ENCODE data around the gene TOB1. TPM values are rescaled to one million over a fixed set of nuclear protein-coding genes. Genes with fewer than 3 reads are reported as not detected.

The TOB1 gene, protein sequence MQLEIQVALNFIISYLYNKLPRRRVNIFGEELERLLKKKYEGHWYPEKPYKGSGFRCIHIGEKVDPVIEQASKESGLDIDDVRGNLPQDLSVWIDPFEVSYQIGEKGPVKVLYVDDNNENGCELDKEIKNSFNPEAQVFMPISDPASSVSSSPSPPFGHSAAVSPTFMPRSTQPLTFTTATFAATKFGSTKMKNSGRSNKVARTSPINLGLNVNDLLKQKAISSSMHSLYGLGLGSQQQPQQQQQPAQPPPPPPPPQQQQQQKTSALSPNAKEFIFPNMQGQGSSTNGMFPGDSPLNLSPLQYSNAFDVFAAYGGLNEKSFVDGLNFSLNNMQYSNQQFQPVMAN
- 10 to 100 TPM; 29.4 to 31.0 (median 30.9) TPM for total RNA-seq

DNA sequence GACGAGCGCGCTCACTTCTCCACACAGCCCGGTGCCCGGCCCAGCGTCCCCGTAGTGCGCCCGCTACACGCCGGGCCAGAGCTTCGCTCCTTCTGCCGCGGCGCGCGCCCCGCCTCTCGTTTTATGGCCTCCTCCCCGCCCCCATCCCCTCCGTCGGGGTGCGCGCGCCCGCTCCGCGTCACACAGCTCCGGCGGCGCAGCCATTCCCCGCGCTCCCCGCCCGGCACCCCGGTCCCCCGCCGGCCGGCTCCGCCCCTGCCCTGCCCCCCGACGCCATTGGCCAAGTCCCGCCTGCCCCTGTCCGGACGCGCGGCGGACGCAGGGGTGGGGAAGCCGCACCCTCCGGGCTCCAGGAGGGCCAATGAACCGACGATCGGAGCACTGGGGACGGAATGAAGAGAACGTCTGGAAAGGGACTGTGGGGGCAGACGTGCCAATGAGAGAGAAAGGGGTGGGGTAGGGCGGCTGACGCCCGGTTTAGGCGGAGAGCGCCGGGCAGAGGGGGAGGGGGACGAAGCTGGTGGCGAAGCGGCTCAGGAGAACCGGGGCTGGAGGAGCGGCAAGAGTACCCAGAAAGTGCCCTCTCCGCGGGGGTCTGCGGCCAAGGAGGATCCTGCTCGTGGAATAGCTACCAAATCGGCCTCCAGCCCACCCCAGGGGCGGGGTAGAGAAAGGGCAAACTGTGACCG, at the start of gene TOB1:
Gene TOB1, minus strand, starts transcription at position 94 of the 689 bp plus-strand sequence. CDS start 2,337 bp downstream, outside the sequence.
- DNase-seq: peak; percentile 95
- H3K4me1 Mint-ChIP-seq (ENCODE audit: low read depth): peaks cover 56% of the 10 kb centered on the region
- H3K9me3 Mint-ChIP-seq: no peaks in the 10 kb centered on the region
- ATAC-seq: peak; percentile 79 to 82
- peak within 1 kb of the TSS; percentile 100 for H3K4me3 Mint-ChIP-seq
- H3K27me3 Mint-ChIP-seq (ENCODE audit: low read depth): no peaks in the 10 kb centered on the region
- H3K36me3 Mint-ChIP-seq (ENCODE audit: insufficient read depth): peaks cover 12% of the 10 kb centered on the region

DNA sequence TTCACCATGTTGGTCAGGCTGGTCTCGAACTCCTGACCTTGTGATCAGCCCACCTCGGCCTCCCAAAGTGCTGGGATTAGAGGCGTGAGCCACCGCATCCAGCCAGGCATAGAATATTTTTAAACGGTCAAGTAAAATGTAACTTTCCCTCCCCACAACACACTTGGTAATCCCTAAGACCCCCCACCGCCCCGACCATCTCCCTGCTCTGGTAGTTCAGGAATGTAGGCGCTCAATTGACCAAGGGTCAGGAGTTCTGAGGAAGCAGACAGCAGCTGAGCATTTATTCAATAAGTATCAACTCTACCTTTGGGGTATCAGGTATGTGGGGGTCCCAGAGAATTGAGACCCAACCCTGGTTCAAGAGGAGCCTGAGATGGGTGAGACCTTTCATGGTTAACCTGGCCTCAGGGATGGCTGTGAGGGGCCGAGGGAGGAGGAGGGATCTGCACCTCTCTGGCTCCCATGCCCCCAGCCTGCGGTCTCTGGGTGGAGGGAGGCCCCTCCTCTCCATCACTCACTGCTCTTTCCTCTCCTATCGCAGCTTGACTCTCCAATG, 48.4 kb upstream of the TOB1 start:
- Mint-ChIP-seq H3K4me3 (no peak overlapping the region), H3K4me1 (ENCODE audit: low read depth) (peaks cover 70% of the 10 kb centered on the region), H3K36me3 (ENCODE audit: insufficient read depth) (no peaks in the 10 kb centered on the region), H3K27me3 (ENCODE audit: low read depth) (no peaks in the 10 kb centered on the region), H3K9me3 (no peaks in the 10 kb centered on the region)
- DNase-seq (no peak), ATAC-seq (no peak)

DNA sequence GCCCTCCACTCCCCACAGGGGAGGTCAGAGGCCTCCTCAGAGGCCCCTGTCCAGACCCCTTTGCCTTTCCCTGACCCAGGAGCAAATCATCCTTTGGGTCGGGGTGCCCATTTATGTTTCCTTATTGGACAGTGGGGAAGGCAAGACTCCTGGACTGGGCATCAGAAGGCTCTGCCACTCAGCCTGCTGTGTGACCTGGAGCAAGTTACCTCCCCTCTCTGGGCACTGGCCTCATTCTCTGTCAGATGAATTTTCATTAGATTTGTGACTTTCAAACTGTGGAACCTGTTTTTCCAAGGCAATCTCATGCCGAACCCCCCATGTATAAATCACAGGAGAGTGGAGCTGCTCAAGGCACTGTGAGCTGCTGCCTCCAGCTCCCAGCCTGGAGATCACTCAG, 47.0 kb upstream of the TOB1 start:
- no peaks in the 10 kb centered on the region for H3K36me3 Mint-ChIP-seq (ENCODE audit: insufficient read depth)

DNA sequence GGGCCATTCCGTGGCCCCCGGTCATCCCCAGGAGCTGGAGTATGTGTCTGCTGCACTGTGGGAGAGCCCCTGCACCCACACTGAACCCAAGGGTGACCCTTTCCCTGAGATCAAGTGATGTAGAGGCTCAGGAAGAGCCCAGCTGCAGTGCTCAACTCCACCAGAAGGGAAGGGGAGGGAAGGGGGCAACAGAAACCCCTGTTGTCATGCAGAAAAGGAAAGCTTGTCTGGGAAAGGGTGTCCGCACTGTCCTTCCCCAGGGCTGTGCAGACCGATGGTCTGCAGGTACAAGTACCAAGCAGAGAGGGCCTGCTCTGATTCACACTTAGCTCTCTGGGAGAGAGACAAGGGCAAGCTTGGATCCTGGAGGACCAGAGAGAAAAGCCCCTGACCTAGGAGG, 45.7 kb upstream of the TOB1 start:
- Mint-ChIP-seq H3K36me3 (ENCODE audit: insufficient read depth) (no peaks in the 10 kb centered on the region), H3K27me3 (ENCODE audit: low read depth) (no peaks in the 10 kb centered on the region), H3K4me3 (no peak overlapping the region), H3K9me3 (no peaks in the 10 kb centered on the region), H3K4me1 (ENCODE audit: low read depth) (peaks cover 75% of the 10 kb centered on the region)
- DNase-seq (no peak), ATAC-seq (no peak)

More for the DNA sequence above, 47.0 kb upstream of the TOB1 start:
- Mint-ChIP-seq H3K4me3 (no peak overlapping the region), H3K27me3 (ENCODE audit: low read depth) (no peaks in the 10 kb centered on the region), H3K9me3 (no peaks in the 10 kb centered on the region), H3K4me1 (ENCODE audit: low read depth) (peaks cover 72% of the 10 kb centered on the region)
- no peak for ATAC-seq
- DNase-seq: no peak

DNA sequence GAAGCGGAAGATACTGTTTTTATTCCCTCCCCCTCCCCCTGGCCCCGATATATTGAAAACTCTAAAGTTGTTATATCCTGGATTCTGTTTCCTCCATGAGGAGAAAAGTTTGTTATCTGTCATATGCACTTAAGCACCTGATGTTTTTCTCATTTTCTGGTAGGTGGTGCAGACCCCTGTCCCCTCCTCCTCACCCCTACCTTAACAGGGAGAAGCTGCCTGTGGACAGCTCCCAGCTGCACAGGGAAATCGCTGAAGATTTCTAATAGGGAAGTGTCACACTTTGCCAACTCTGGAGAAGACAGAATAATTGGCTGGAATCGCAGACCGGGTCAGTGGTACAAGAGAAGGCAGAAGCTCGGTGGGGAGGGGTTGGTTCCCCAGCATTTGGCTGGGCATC, 45.3 kb upstream of the TOB1 start:
- no peak overlapping the region for H3K4me3 Mint-ChIP-seq
- DNase-seq: no peak
- no peaks in the 10 kb centered on the region for H3K27me3 Mint-ChIP-seq (ENCODE audit: low read depth)
- ATAC-seq: no peak
- H3K36me3 Mint-ChIP-seq (ENCODE audit: insufficient read depth): no peaks in the 10 kb centered on the region
- peaks cover 72% of the 10 kb centered on the region for H3K4me1 Mint-ChIP-seq (ENCODE audit: low read depth)
- H3K9me3 Mint-ChIP-seq: no peaks in the 10 kb centered on the region

DNA sequence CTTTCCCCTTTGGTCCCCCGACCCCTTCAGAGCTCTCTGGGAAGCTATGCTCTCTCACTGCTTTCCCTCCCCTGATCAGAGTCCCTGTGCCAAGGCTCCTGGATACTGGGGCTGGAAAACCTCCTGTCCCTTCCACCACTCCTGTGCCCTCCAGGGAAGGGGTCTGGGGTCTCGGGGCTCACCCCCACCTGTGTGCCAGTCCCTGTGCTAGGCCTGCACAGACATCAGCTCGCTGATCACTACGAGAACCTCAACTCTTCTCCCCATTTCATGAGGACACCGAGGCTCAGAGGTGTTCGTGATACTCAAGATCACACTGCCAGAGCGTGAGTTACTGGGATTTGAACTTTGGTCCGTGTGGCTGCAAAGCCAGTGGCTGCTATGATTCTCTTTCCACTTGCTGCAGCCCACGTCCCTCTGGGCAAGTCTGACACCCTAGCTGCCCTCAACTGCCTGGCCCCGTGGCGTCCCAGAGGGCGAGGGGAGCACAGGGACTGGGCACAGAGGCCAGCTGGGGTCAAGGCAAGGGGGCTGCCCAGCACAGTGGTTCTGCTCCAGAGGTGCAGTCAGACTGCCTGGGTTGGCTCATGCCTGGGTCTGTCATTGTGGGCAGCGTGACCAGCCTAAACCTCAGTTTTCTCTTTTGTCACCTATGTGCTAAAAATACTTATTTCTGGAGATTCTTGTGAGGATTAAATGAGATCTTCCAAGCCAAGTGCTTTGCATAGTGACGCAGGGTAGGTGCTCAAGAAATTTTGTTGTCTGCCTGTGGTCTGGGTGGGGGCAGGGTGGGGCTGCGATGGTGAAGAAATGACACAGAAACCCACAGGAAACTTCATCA, 43.8 kb upstream of the TOB1 start:
- Mint-ChIP-seq H3K9me3 (no peaks in the 10 kb centered on the region), H3K4me3 (no peak overlapping the region), H3K36me3 (ENCODE audit: insufficient read depth) (no peaks in the 10 kb centered on the region), H3K27me3 (ENCODE audit: low read depth) (no peaks in the 10 kb centered on the region), H3K4me1 (ENCODE audit: low read depth) (peaks cover 70% of the 10 kb centered on the region)
- ATAC-seq: peak; percentile 92 to 93
- peak; percentile 57 for DNase-seq

DNA sequence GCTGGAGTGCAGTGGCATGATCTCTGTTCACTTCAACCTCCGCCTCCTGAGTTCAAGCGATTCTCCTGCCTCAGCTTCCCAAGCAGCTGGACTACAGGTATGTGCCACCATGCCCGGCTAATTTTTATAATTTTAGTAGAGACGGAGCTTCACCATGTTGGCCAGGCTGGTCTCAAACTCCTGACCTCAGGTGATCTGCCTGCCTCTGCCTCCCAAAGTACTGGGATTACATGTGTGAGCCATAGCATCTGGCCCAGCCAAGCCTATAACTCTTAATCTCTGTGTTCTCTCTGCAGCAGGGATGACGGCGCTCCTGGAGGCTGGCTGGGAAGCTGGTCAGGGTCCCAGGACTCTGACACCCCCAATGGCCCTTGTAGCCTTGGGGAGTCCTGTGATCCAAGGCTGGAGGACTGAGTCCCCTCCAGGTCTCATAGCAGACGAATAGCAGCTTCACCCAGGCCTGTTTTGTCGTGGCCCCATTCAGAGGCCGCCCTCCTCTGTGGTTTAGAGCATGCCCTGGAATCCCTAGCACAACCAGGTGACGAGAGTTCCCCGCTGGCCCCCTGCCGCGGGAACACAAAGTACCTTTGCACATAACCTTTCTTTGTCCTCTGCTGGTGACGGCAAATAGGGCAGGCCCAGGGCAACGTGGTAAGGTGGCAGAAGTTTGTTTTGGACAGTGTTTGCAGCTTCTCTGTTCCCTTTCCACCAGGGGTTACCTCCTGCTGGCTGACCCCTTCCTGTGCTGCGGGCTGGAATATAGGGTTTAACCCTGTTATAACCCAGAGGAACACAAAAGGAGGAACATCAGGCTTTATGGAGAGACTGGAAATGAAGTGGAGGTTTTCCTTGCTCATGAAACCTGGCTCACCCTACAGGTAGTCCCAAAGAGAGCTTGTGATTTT, 43.0 kb upstream of the TOB1 start:
- DNase-seq (peak; percentile 29), ATAC-seq (no peak)
- Mint-ChIP-seq H3K9me3 (no peaks in the 10 kb centered on the region), H3K27me3 (ENCODE audit: low read depth) (no peaks in the 10 kb centered on the region), H3K4me1 (ENCODE audit: low read depth) (peaks cover 67% of the 10 kb centered on the region), H3K4me3 (no peak overlapping the region), H3K36me3 (ENCODE audit: insufficient read depth) (no peaks in the 10 kb centered on the region)

DNA sequence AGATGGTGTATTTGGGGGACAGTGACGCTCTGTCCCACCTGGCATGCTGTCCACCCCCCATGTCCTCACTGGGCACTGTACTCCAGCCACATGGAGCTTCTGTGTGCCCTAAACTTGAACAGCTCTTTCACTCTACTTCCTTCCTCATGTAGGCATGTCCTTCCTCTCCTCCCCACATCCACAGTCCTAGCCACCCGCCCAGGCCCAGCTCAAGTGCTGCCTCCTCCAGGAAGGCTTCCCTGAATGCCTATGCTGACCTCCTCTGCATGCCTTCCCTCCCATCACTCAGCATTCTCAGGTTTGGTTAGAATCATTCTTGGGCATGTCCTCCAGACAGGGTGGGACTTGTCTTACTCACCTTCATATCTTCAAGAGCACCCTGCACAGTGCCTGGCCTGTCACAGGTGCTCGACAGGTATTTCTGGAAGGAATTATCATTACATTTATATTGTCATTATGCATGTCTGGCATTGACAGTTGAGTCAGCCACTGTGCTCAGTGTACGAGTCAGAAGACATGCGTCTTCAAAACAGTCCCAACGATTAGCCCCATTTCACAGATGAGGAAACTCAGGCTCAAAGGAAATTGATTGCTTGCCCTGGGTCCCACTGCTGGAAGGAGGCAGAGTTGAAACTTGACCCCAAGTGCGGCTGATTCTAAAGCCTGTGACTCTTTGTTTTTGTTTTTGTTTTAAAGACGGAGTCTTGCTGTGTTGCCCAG, 42.1 kb upstream of the TOB1 start:
- Mint-ChIP-seq H3K27me3 (ENCODE audit: low read depth) (no peaks in the 10 kb centered on the region), H3K36me3 (ENCODE audit: insufficient read depth) (no peaks in the 10 kb centered on the region), H3K4me3 (no peak overlapping the region), H3K4me1 (ENCODE audit: low read depth) (peaks cover 66% of the 10 kb centered on the region), H3K9me3 (no peaks in the 10 kb centered on the region)
- DNase-seq (no peak), ATAC-seq (no peak)

DNA sequence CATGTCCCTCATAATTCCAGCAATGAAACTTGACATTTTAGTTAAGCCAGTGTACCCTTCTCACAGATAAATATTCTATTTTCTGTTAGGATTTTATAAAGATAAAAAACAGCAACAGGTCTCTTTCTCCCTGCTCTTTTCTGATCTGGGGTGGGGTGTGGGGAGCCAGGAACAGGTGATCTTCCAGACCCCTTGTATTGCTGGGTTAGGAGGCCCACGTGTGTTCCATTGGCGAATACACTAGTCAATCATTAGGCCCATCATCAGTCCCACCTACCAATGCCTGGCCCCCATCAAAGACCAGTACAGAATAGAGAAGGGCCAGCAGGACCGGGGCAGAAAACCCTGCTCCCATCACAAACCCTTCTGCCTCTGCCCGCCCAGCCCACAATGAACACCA, 40.3 kb upstream of the TOB1 start:
- H3K36me3 Mint-ChIP-seq (ENCODE audit: insufficient read depth): no peaks in the 10 kb centered on the region
- H3K4me1 Mint-ChIP-seq (ENCODE audit: low read depth): peaks cover 74% of the 10 kb centered on the region
- no peaks in the 10 kb centered on the region for H3K27me3 Mint-ChIP-seq (ENCODE audit: low read depth)
- no peak overlapping the region for H3K4me3 Mint-ChIP-seq
- DNase-seq: no peak
- no peak for ATAC-seq
- H3K9me3 Mint-ChIP-seq: no peaks in the 10 kb centered on the region

DNA sequence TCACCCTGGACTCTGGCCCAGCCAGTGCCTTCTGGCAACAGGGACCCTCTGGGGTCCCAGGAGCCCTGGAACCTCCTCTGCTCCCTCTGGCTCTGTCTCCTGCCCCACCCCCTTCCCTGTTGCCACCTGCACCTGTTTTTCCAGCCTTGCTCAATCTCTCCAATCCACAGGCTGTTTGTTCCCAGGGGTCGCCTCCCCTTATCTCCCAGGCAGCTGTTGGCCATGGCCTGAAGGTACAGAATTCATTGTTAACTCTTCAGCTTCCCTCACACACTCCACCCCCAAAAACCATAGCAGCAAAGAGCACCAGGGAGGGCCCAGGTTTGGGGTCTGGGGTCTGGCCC, 39.3 kb upstream of the TOB1 start:
- Mint-ChIP-seq H3K4me1 (ENCODE audit: low read depth) (peaks cover 68% of the 10 kb centered on the region), H3K4me3 (no peak overlapping the region), H3K36me3 (ENCODE audit: insufficient read depth) (no peaks in the 10 kb centered on the region), H3K9me3 (no peaks in the 10 kb centered on the region), H3K27me3 (ENCODE audit: low read depth) (no peaks in the 10 kb centered on the region)
- ATAC-seq (no peak), DNase-seq (no peak)

DNA sequence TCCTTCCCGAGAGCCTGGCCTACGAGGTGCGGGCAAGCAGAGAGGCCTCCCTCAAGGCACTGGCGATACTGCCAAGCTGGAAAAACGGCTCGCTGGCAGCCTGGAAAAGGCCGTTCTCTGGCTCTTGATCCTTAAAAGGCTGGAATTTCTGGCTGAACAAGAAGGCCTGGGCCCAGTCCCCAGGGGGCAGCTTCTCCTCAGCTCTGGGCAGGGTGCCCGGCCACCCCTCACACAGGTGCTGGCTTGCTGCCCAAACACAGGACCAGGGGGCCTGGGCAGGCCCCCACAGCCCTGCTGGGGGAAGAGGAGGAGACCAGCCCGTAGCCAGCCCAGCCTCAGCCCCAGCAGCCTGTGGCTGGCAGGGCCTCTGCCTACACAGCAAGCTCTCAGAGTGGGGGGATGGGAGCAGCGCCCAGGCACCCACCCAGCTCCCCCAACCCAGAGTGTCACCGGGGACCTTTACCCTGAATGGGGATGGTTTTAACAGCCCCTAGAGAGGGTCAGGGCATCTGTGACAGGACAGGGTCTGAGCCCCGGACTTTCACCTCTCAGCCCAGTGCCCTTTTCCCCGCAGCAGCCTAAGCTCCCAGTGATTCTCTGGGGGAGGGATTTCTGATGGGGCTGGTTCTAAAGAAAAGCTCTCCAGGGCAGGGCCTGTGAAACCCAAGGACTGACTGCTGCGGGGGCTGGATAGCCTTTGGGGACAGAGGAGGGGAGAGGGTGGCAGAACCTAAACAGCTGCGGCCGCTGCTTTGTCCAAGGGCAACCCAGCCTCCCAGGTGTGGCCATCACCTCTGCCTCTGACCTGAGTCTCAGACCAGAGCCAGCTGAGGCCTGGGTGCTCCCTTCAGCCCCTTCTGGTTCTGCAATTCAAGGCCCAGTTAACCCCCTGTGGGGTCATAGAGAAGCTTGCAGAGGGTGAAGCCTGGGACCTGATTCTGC, 38.6 kb upstream of the TOB1 start:
- ATAC-seq: no peak
- Mint-ChIP-seq H3K4me1 (ENCODE audit: low read depth) (peaks cover 65% of the 10 kb centered on the region), H3K9me3 (no peaks in the 10 kb centered on the region), H3K36me3 (ENCODE audit: insufficient read depth) (no peaks in the 10 kb centered on the region), H3K4me3 (no peak overlapping the region), H3K27me3 (ENCODE audit: low read depth) (no peaks in the 10 kb centered on the region)
- DNase-seq: no peak
